K562 (cell line): ENCODE data around the gene KCNJ8. TPM values are rescaled to one million over a fixed set of nuclear protein-coding genes. Genes with fewer than 3 reads are reported as not detected.

Experiments used
- ATAC-seq: fragments of 200-7000 bp; cut with Tn5 transposase; 3 replicates; pipeline ENCODE4 v1.9.1; 2020; ENCODE audit warnings: moderate library complexity
- BruUV-seq: library from RNA; stranded (reverse); fragments of 400-500 nt; replicated peaks from 2 replicates; lab custom pipeline; 2021; lab: Mats Ljungman, UMichigan
- CTCF ChIA-PET: fragments of 300-600 bp; formaldehyde crosslinking; extraction: SDS; loops from one replicate; lab custom pipeline; 2021; ENCODE audit warnings: low intra/inter-chr PET ratio; lab: Yijun Ruan, JAX
- POLR2A ChIA-PET: fragments of 300-600, 350-650 bp; sonication (Branson Sonifier 250); formaldehyde crosslinking; extraction: SDS; loops from one replicate; lab custom pipeline; 2021; ENCODE audit warnings: antibody characterized with exemption, inconsistent platforms; lab: Yijun Ruan, JAX
- DNase-seq, 4 experiments: peaks; one replicate each; pipeline versions ENCODE4 v3.0.0 to v3.0.0-alpha.2; 2011 to 2018; ENCODE audit warnings: low spot score in 3 of 4, mixed read lengths in 3 of 4; ENCODE audit errors: extremely low read depth in 1 of 4
- FAIRE-seq: peaks from 2 replicates; lab custom pipeline; 2011; peaks lifted over from hg19 to GRCh38; lab: Jason Lieb, UNC
- H2AFZ ChIP-seq: 2 replicates; pipeline ENCODE4 v1.6.0; 2011; ENCODE audit warnings: low read depth, low read length, control low read depth, inconsistent platforms
- H3K27ac ChIP-seq: fragments of 200-600 bp; 3 replicates; pipeline ENCODE4 v1.8.0; 2011; ENCODE audit warnings: low read depth, mild to moderate bottlenecking, control low read depth, inconsistent platforms, low read length, moderate library complexity, mixed read lengths; ENCODE audit errors: extremely low read depth
- H3K27me3 ChIP-seq, 2 experiments: fragments of 300-600 bp in 1 of 2; 2 replicates in 1 of 2; 3 replicates in 1 of 2; pipeline versions ENCODE4 v1.6.0 to v1.8.0; 2011; ENCODE audit warnings: inconsistent platforms in 2 of 2, low read length in 2 of 2, mild to moderate bottlenecking in 1 of 2, mixed read lengths in 1 of 2, moderate library complexity in 1 of 2; ENCODE audit not compliant: control insufficient read depth in 2 of 2, insufficient read depth in 2 of 2
- H3K36me3 ChIP-seq: fragments of 300-600 bp; 3 replicates; pipeline ENCODE4 v1.8.0; 2011; ENCODE audit warnings: mild to moderate bottlenecking, low read length, inconsistent platforms; ENCODE audit not compliant: control insufficient read depth, insufficient read depth
- H3K4me1 ChIP-seq, 2 experiments: fragments of 200-600 bp in 1 of 2; replicated peaks in 1 of 2; 2 replicates in 1 of 2; 3 replicates in 1 of 2; pipeline versions ENCODE4 v1.5.1 to v1.8.0; 2011; ENCODE audit warnings: inconsistent platforms in 2 of 2, low read length in 2 of 2, mild to moderate bottlenecking in 1 of 2, mixed read lengths in 1 of 2, moderate library complexity in 1 of 2; ENCODE audit not compliant: control insufficient read depth in 2 of 2, insufficient read depth in 2 of 2
- H3K4me2 ChIP-seq: 2 replicates; pipeline ENCODE4 v1.6.1; 2011; ENCODE audit warnings: low read length, control low read depth, inconsistent platforms, mixed read lengths; ENCODE audit not compliant: insufficient read depth
- H3K4me3 ChIP-seq: fragments of 200-600 bp; sonication (generic), shearing (Covaris generic); 2 replicates; pipeline ENCODE4 v1.5.1; 2016; ENCODE audit warnings: control low read depth, inconsistent platforms
- H3K79me2 ChIP-seq: fragments of 200-600 bp; 3 replicates; pipeline ENCODE4 v1.8.0; 2011; ENCODE audit warnings: low read length, inconsistent platforms; ENCODE audit not compliant: control insufficient read depth, insufficient read depth
- H3K9ac ChIP-seq, 2 experiments: 2 replicates each; pipeline versions ENCODE4 v1.6.0 to v1.6.1; 2011; ENCODE audit warnings: low read depth in 2 of 2, low read length in 2 of 2, control low read depth in 1 of 2, inconsistent platforms in 1 of 2, mild to moderate bottlenecking in 1 of 2, mixed read lengths in 1 of 2; ENCODE audit not compliant: insufficient read depth in 1 of 2
- H3K9me1 ChIP-seq: one replicate; pipeline ENCODE4 v1.6.0; 2011; ENCODE audit warnings: inconsistent platforms, mild to moderate bottlenecking, low read length, moderate library complexity; ENCODE audit not compliant: control insufficient read depth, insufficient read depth
- H3K9me3 ChIP-seq: replicated peaks from 2 replicates; pipeline ENCODE4 v1.5.1; 2011; ENCODE audit warnings: low read depth, low read length, inconsistent platforms; ENCODE audit not compliant: control insufficient read depth, insufficient read depth
- H4K20me1 ChIP-seq: replicated peaks from 2 replicates; pipeline ENCODE4 v1.6.1; 2011; ENCODE audit warnings: low read length, inconsistent platforms, mixed read lengths; ENCODE audit not compliant: control insufficient read depth, insufficient read depth
- ATF4 ChIP-seq: fragments of 450-650 bp; formaldehyde crosslinking; IDR thresholded peaks from 2 replicates; pipeline ENCODE4 v1.4.0; 2022; ENCODE audit warnings: mild to moderate bottlenecking, moderate library complexity
- BACH1 ChIP-seq: fragments of 200-800 bp; sonication (Bioruptor generic); IDR thresholded peaks from 2 replicates; pipeline ENCODE4 v1.6.1; 2016; ENCODE audit warnings: missing genetic modification characterization, missing compliant biosample characterization
- EHMT2 ChIP-seq: fragments of 450-650 bp; IDR thresholded peaks from 2 replicates; pipeline ENCODE4 v1.6.1; 2018; ENCODE audit warnings: antibody characterized with exemption
- EWSR1 ChIP-seq: fragments of 450-650 bp; IDR thresholded peaks from 2 replicates; pipeline ENCODE4 v1.6.1; 2018; ENCODE audit warnings: borderline replicate concordance, mild to moderate bottlenecking, low read depth, moderate library complexity; ENCODE audit not compliant: partially characterized antibody
- GABPB2 ChIP-seq: fragments of 250-450 bp; sonication (Bioruptor Pico); conservative IDR thresholded peaks from 2 replicates; pipeline ENCODE4 v1.5.1; 2021; ENCODE audit warnings: mild to moderate bottlenecking
- MTA2 ChIP-seq: fragments of 450-650 bp; IDR thresholded peaks from 2 replicates; pipeline ENCODE4 v1.6.1; 2016; ENCODE audit warnings: low read depth
- NFATC3 ChIP-seq: fragments of 450-650 bp; IDR thresholded peaks from 2 replicates; pipeline ENCODE4 v1.6.1; 2017; ENCODE audit warnings: mild to moderate bottlenecking
- PTTG1 ChIP-seq: fragments of 450-650 bp; IDR thresholded peaks from 2 replicates; pipeline ENCODE4 v1.6.1; 2016; ENCODE audit warnings: low read depth, mild to moderate bottlenecking, missing genetic modification characterization, missing compliant biosample characterization
- PYGO2 ChIP-seq: fragments of 450-650 bp; IDR thresholded peaks from 2 replicates; pipeline ENCODE4 v1.6.1; 2016; ENCODE audit warnings: mild to moderate bottlenecking, missing genetic modification characterization, moderate library complexity, missing compliant biosample characterization
- SAFB2 ChIP-seq: fragments of 200-400 bp; formaldehyde crosslinking; IDR thresholded peaks from 2 replicates; pipeline ENCODE4 v1.6.1; 2018; ENCODE audit warnings: borderline replicate concordance, low read length, low read depth, moderate library complexity; ENCODE audit not compliant: severe bottlenecking
- SAP30 ChIP-seq: fragments of 200-600 bp; sonication (generic); IDR thresholded peaks from 2 replicates; pipeline ENCODE4 v1.6.1; 2012; ENCODE audit warnings: borderline replicate concordance, low read depth, mild to moderate bottlenecking, moderate library complexity, low read length, control low read depth, inconsistent platforms; ENCODE audit not compliant: insufficient read depth, poor library complexity, severe bottlenecking
- TAF7 ChIP-seq: fragments of 450-650 bp; IDR thresholded peaks from 2 replicates; pipeline ENCODE4 v1.6.1; 2016; ENCODE audit warnings: missing genetic modification characterization, missing compliant biosample characterization
- ZBTB1 ChIP-seq: sonication (generic); formaldehyde crosslinking; IDR thresholded peaks from 2 replicates; pipeline ENCODE4 v1.8.1; 2023; ENCODE audit warnings: missing genetic modification reagents, low read depth, mild to moderate bottlenecking, borderline replicate concordance
- ZNF212 ChIP-seq: fragments of 450-650 bp; formaldehyde crosslinking; IDR thresholded peaks from 2 replicates; pipeline ENCODE4 v1.4.0; 2020; ENCODE audit warnings: mild to moderate bottlenecking
- ZNF239 ChIP-seq: fragments of 250-450 bp; sonication (Bioruptor Pico); IDR thresholded peaks from 2 replicates; pipeline ENCODE4 v1.4.0; 2020; ENCODE audit warnings: mild to moderate bottlenecking
- ZNF766 ChIP-seq: fragments of 200-800 bp; sonication (Bioruptor generic); conservative IDR thresholded peaks from 2 replicates; pipeline ENCODE4 v1.6.1; 2016; ENCODE audit warnings: missing genetic modification characterization, missing compliant biosample characterization
- WGBS: fragments of 100-300 bp; shearing (Covaris generic); methylation state at CpG from one replicate; pipeline ENCODE4 v1.1.6; 2016; ENCODE audit warnings: low coverage, mixed read lengths; ENCODE audit not compliant: insufficient coverage; ENCODE audit errors: missing lambda C conversion rate; 5-methylcytosine and 5-hydroxymethylcytosine counted together
- in situ Hi-C: fragments of 300-500 bp; cut with MboI; formaldehyde crosslinking; loops from 4 replicates; pipeline ENCODE4 v1.15.0; 2018; ENCODE audit warnings: inconsistent platforms, mixed read lengths
- intact Hi-C: fragments of 100-400 bp; cut with micrococcal nuclease; formaldehyde crosslinking; loops from 2 replicates; pipeline ENCODE4 v1.14.2; 2022
- polyA plus RNA-seq, 8 experiments: library from polyadenylated mRNA; depleted of rRNA in 4 of 8; stranded (reverse) in 5 of 8; unstranded in 3 of 8; fragments of >200 nt; fragmentation: Nextera tagmentation in 2 of 8; fragmentation: Illumina TruSeq in 1 of 8; extraction: Ambion mirVana in 2 of 8; extraction: Trizol in 1 of 8; gene quantifications; 2 replicates each; pipeline versions ENCODE4 v1.2.1 to v1.2.3, GENCODE V29; 2011 to 2014; ENCODE audit warnings: inconsistent platforms in 1 of 8, missing spikeins in 1 of 8
- total RNA-seq, 7 experiments: library from RNA; depleted of rRNA in 6 of 7; stranded (reverse); fragments of >200 nt in 6 of 7; fragmentation: Illumina TruSeq in 2 of 7; extraction: Trizol in 2 of 7; gene quantifications; 2 replicates each; pipeline versions ENCODE4 v1.2.1 to v1.2.3, GENCODE V29; 2011 to 2021; ENCODE audit warnings: low replicate concordance in 1 of 7
- TF ChIP-seq, protein P1 (sequence below): fragments of 450-650 bp; formaldehyde crosslinking; IDR thresholded peaks from 2 replicates; pipeline ENCODE4 v1.4.0; 2022; ENCODE audit warnings: missing genetic modification characterization

The KCNJ8 gene
- total and polyA plus RNA-seq, 9 of the 15 experiments (the other 6 are each of a cell fraction or from before 2014, with no cell fraction given): 0.28 to 3.6 (median 1.1) TPM

DNA sequence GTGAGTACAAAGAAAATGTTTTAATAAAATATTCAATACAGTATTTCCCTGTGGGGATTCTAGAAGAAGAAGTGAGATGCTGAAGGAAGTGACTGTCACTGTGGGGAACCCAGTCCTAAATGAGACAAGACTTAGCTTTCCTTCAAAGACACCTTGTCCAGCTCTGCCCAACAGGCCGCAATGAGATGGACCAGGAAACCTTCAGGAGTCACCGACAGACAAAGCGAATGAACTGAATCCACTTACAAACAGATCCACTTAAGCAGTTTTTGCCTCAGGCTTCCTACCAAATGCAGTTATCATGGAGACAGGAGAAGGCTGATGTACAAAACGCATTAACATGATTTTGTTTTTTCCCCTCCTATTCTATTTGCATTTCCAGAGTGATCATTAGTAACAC, 9.6 kb downstream of the KCNJ8 start:
- H3K9me1 ChIP-seq: no peaks in the 10 kb centered on the region
- H3K4me2 ChIP-seq: no peak overlapping the region
- intact Hi-C loops: no loop called here
- no peak overlapping the region for H3K4me3 ChIP-seq
- no peak for DNase-seq
- H3K4me1 ChIP-seq: no peaks in the 10 kb centered on the region
- ATAC-seq: no peak
- no peak overlapping the region for H3K9ac ChIP-seq
- H3K79me2 ChIP-seq: no peaks in the 10 kb centered on the region
- no peaks in the 10 kb centered on the region for H3K36me3 ChIP-seq
- no TSS peak for BruUV-seq
- in situ Hi-C loops: no loop called here
- WGBS: 24% methylated on average over 4 of the region's 4 CpGs
- H4K20me1 ChIP-seq: no peaks in the 10 kb centered on the region
- no peaks in the 10 kb centered on the region for H3K27me3 ChIP-seq
- TF ChIP-seq SAP30 (no peak), TAF7 (tag) (no peak), GABPB2 (CRISPR knock-in tag) (no peak), ZNF212 (CRISPR knock-in tag) (no peak), SAFB2 (no peak), NFATC3 (no peak), ZNF239 (CRISPR knock-in tag) (no peak), EWSR1 (no peak), EHMT2 (no peak), MTA2 (no peak), ATF4 (CRISPR knock-in tag) (no peak), ZNF766 (CRISPR knock-in tag) (no peak), BACH1 (tag) (no peak), ZBTB1 (no peak), PTTG1 (tag) (no peak), PYGO2 (tag) (no peak)
- TF ChIP-seq, protein P1, sequence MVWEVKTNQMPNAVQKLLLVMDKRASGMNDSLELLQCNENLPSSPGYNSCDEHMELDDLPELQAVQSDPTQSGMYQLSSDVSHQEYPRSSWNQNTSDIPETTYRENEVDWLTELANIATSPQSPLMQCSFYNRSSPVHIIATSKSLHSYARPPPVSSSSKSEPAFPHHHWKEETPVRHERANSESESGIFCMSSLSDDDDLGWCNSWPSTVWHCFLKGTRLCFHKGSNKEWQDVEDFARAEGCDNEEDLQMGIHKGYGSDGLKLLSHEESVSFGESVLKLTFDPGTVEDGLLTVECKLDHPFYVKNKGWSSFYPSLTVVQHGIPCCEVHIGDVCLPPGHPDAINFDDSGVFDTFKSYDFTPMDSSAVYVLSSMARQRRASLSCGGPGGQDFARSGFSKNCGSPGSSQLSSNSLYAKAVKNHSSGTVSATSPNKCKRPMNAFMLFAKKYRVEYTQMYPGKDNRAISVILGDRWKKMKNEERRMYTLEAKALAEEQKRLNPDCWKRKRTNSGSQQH (CRISPR knock-in tag): no peak
- ChIA-PET CTCF (interaction anchor here (0.6 kb wide), 1 partner anchor 1980 kb away, joined by 3 read pairs; no protein-coding TSS in a partner anchor), POLR2A (no interaction called here)
- no peak overlapping the region for H2AFZ ChIP-seq
- H3K27ac ChIP-seq: no peak overlapping the region
- no peaks in the 10 kb centered on the region for H3K9me3 ChIP-seq
- no peak for FAIRE-seq
